ENCODE measurements around the gene ZFYVE21.
"Not testable (repeated sequence)": the region's sequence is repeated elsewhere in the genome, so short reads cannot be mapped to it uniquely, and the experiment has no call there.

Gene ZFYVE21

GRCh38 chr14:103776319-103776718 lies 60.7 kb downstream of the ZFYVE21 start:
- H3K4me1 ChIP-seq (ENCODE audit: control insufficient read depth, insufficient read depth, low read length, poor library complexity, severe bottlenecking); H3K9me3 ChIP-seq (ENCODE audit: control insufficient read depth, low read length); H3K27me3 ChIP-seq (replicated peaks; ENCODE audit: control insufficient read depth, insufficient read depth, low read length, poor library complexity, severe bottlenecking); H3K4me3 ChIP-seq (ENCODE audit: insufficient read depth, low read depth, low read length, poor library complexity, severe bottlenecking); H3K27ac ChIP-seq (ENCODE audit: insufficient read depth, low read length, poor library complexity, severe bottlenecking); DNase-seq; H3K36me3 ChIP-seq (ENCODE audit: control insufficient read depth, insufficient read depth, low read length): not testable (repeated sequence)

DNA sequence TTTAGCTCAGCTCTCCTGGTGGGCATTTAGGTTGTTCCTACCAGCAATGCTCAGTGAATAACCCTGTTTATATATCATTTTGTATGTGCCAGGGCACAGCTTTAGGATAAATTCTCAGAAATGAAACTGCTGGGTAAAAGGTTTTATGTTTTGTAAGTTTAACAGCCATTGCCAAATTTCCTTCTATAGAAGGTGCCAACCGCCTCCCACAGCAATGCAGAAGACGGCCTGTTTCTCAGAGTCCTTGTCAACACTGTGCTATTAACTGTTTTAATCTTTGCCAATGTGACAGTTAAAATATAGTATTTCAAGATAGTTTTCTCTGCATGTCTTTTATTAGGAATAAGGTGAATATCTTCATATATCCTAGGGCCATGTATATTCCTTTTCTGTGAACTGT lies 66.8 kb downstream of the ZFYVE21 start:
- Histone ChIP-seq H3K27ac (ENCODE audit: insufficient read depth, low read length, poor library complexity, severe bottlenecking) (no peak overlapping the region), H3K27me3 (replicated peaks; ENCODE audit: control insufficient read depth, insufficient read depth, low read length, poor library complexity, severe bottlenecking) (no peaks in the 10 kb centered on the region), H3K4me3 (ENCODE audit: insufficient read depth, low read depth, low read length, poor library complexity, severe bottlenecking) (no peak overlapping the region), H3K4me1 (ENCODE audit: control insufficient read depth, insufficient read depth, low read length, poor library complexity, severe bottlenecking) (no peaks in the 10 kb centered on the region), H3K36me3 (ENCODE audit: control insufficient read depth, insufficient read depth, low read length) (peaks cover 2% of the 10 kb centered on the region), H3K9me3 (ENCODE audit: control insufficient read depth, low read length) (no peaks in the 10 kb centered on the region)
- no peak for DNase-seq

Data from effector memory CD4-positive, alpha-beta T cell (primary cell).